HepG2 (cell line): ENCODE results near the gene MRPS2. TPM values are rescaled to one million over a fixed set of nuclear protein-coding genes. Genes with fewer than 3 reads are reported as not detected.

Experiments
- ATAC-seq: fragments of 200-7000 bp; cut with Tn5 transposase; 3 replicates; pipeline ENCODE4 v1.9.1; 2020; ENCODE audit warnings: mild to moderate bottlenecking, moderate library complexity
- BruUV-seq: library from RNA; stranded (reverse); fragments of 400-500 nt; replicated peaks from 2 replicates; lab custom pipeline; 2021; lab: Mats Ljungman, UMichigan
- CTCF ChIA-PET: fragments of 300-600 bp; formaldehyde crosslinking; extraction: SDS; loops from one replicate; lab custom pipeline; 2021; ENCODE audit warnings: low total read pairs, inconsistent platforms, low intra/inter-chr PET ratio; lab: Yijun Ruan, JAX
- POLR2A ChIA-PET: fragments of 350-600 bp; sonication (Branson Sonifier 250); formaldehyde crosslinking; loops from one replicate; lab custom pipeline; 2020; ENCODE audit warnings: antibody characterized with exemption, inconsistent platforms; lab: Yijun Ruan, JAX
- DNase-seq: peaks from one replicate; pipeline ENCODE4 v3.0.0-alpha.2; 2015; ENCODE audit warnings: low spot score
- FAIRE-seq: peaks from 3 replicates; lab custom pipeline; 2011; peaks lifted over from hg19 to GRCh38; lab: Jason Lieb, UNC
- H2AFZ ChIP-seq: one replicate; pipeline ENCODE4 v1.6.1; 2011; ENCODE audit warnings: low read length, inconsistent platforms
- H3K27ac ChIP-seq: fragments of 300-600 bp; 3 replicates; pipeline ENCODE4 v1.8.0; 2011; ENCODE audit warnings: mixed run types, mild to moderate bottlenecking, mixed read lengths, low read length, inconsistent platforms; ENCODE audit not compliant: insufficient read depth; ENCODE audit errors: extremely low read length
- H3K27me3 ChIP-seq, 2 experiments: fragments of 200-600 bp in 1 of 2; 2 replicates in 1 of 2; 3 replicates in 1 of 2; pipeline versions ENCODE4 v1.6.0 to v1.8.0; 2011; ENCODE audit warnings: low read length in 2 of 2, mild to moderate bottlenecking in 2 of 2, moderate library complexity in 2 of 2, inconsistent platforms in 1 of 2; ENCODE audit not compliant: insufficient read depth in 2 of 2, control insufficient read depth in 1 of 2
- H3K36me3 ChIP-seq, 2 experiments: fragments of 200-600 bp in 1 of 2; replicated peaks in 1 of 2; 2 replicates in 1 of 2; 3 replicates in 1 of 2; pipeline versions ENCODE4 v1.5.1 to v1.8.0; 2011; ENCODE audit warnings: low read length in 2 of 2, inconsistent platforms in 1 of 2; ENCODE audit not compliant: insufficient read depth in 2 of 2, control insufficient read depth in 1 of 2
- H3K4me1 ChIP-seq: 2 replicates; pipeline ENCODE4 v1.5.1; 2012; ENCODE audit warnings: low read length, inconsistent platforms; ENCODE audit not compliant: insufficient read depth
- H3K4me2 ChIP-seq: 2 replicates; pipeline ENCODE4 v1.6.0; 2011; ENCODE audit warnings: low read depth, low read length, inconsistent platforms
- H3K4me3 ChIP-seq, 3 experiments: fragments of 200-600 bp in 1 of 3; sonication (generic), shearing (Covaris generic) in 1 of 3; replicated peaks in 1 of 3; 2 replicates each; pipeline ENCODE4 v1.5.1; 2011 to 2016; ENCODE audit warnings: low read length in 3 of 3, inconsistent platforms in 2 of 3, low read depth in 2 of 3, mild to moderate bottlenecking in 2 of 3, control low read depth in 1 of 3, mixed read lengths in 1 of 3; ENCODE audit not compliant: insufficient read depth in 1 of 3
- H3K79me2 ChIP-seq: one replicate; pipeline ENCODE4 v1.6.1; 2011; ENCODE audit warnings: low read length, inconsistent platforms; ENCODE audit not compliant: insufficient read depth
- H3K9ac ChIP-seq: 2 replicates; pipeline ENCODE4 v1.6.0; 2011; ENCODE audit warnings: mild to moderate bottlenecking, low read depth, low read length, inconsistent platforms; ENCODE audit not compliant: insufficient read depth
- H3K9me3 ChIP-seq: 2 replicates; pipeline ENCODE4 v1.5.1; 2012; ENCODE audit warnings: mild to moderate bottlenecking, low read length
- H4K20me1 ChIP-seq: 2 replicates; pipeline ENCODE4 v1.6.0; 2011; ENCODE audit warnings: inconsistent platforms, mild to moderate bottlenecking, low read length, moderate library complexity; ENCODE audit not compliant: insufficient read depth
- CSRNP1 ChIP-seq: sonication (generic); formaldehyde crosslinking; IDR thresholded peaks from 2 replicates; pipeline ENCODE4 v1.8.1; 2023; ENCODE audit warnings: mild to moderate bottlenecking, missing genetic modification reagents
- HOXA7 ChIP-seq: sonication (generic); formaldehyde crosslinking; IDR thresholded peaks from 2 replicates; pipeline ENCODE4 v1.8.1; 2022; ENCODE audit warnings: mild to moderate bottlenecking, missing genetic modification reagents, moderate library complexity
- NONO ChIP-seq, 2 experiments: fragments of 450-650 bp in 1 of 2; sonication (generic) in 1 of 2; formaldehyde crosslinking in 1 of 2; IDR thresholded peaks in 1 of 2; conservative IDR thresholded peaks in 1 of 2; 2 replicates each; pipeline versions ENCODE4 v1.6.1 to v1.8.0; 2017 to 2022; ENCODE audit warnings: mild to moderate bottlenecking in 1 of 2, missing genetic modification reagents in 1 of 2, moderate library complexity in 1 of 2
- RBFOX2 ChIP-seq: fragments of 200-400 bp; formaldehyde crosslinking; IDR thresholded peaks from 2 replicates; pipeline ENCODE4 v1.6.1; 2017; ENCODE audit warnings: low read depth, mild to moderate bottlenecking, low read length
- SAP130 ChIP-seq: IDR thresholded peaks from 2 replicates; pipeline ENCODE4 v1.6.1; 2016; ENCODE audit warnings: low read depth
- YEATS2 ChIP-seq: sonication (generic); formaldehyde crosslinking; IDR thresholded peaks from 2 replicates; pipeline ENCODE4 v1.4.0; 2020; ENCODE audit warnings: missing genetic modification reagents, borderline replicate concordance
- ZNF225 ChIP-seq: sonication (generic); formaldehyde crosslinking; IDR thresholded peaks from 2 replicates; pipeline ENCODE4 v1.4.0; 2020; ENCODE audit warnings: mild to moderate bottlenecking, missing genetic modification reagents
- WGBS: methylation state at CpG from one replicate; pipeline ENCODE4 v1.1.6; 2017; ENCODE audit warnings: low lambda C conversion rate; 5-methylcytosine and 5-hydroxymethylcytosine counted together
- in situ Hi-C: cut with HindIII; loops from 2 replicates; pipeline ENCODE4 v1.10.0; 2017; ENCODE audit warnings: low pct_unique_long_range_greater_than_20kb; ENCODE audit not compliant: extremely low pct_ligation_motif_present
- intact Hi-C: fragments of 100-400 bp; cut with micrococcal nuclease; formaldehyde crosslinking; loops from one replicate; pipeline ENCODE4 v1.10.0; 2022; ENCODE audit not compliant: unreplicated experiment
- polyA plus RNA-seq, 8 experiments: library from polyadenylated mRNA; depleted of rRNA in 3 of 8; stranded (reverse) in 7 of 8; unstranded in 1 of 8; fragments of >200 nt; fragmentation: Illumina TruSeq in 4 of 8; extraction: Trizol in 4 of 8; gene quantifications; 2 replicates each; pipeline versions ENCODE4 v1.2.1 to v1.2.3, GENCODE V29; 2011 to 2016; ENCODE audit warnings: low read depth in 4 of 8, missing spikeins in 1 of 8, mixed read lengths in 1 of 8; ENCODE audit not compliant: insufficient read depth in 1 of 8
- total RNA-seq, 5 experiments: library from RNA; depleted of rRNA; stranded (reverse); fragments of >200 nt; fragmentation: Illumina TruSeq; extraction: Trizol; gene quantifications; 2 replicates each; pipeline ENCODE4 v1.2.3, GENCODE V29; 2016; ENCODE audit warnings: low read depth in 1 of 5
- TF ChIP-seq, protein P1 (sequence below): sonication (generic); formaldehyde crosslinking; IDR thresholded peaks from 2 replicates; pipeline ENCODE4 v1.5.0; 2020; ENCODE audit warnings: missing genetic modification reagents
- TF ChIP-seq, protein P2 (sequence below): sonication (generic); formaldehyde crosslinking; IDR thresholded peaks from 2 replicates; pipeline ENCODE4 v1.8.1; 2023; ENCODE audit warnings: mild to moderate bottlenecking, inconsistent platforms, moderate library complexity, missing genetic modification reagents, borderline replicate concordance
- TF ChIP-seq, protein P3 (sequence below): sonication (generic); formaldehyde crosslinking; IDR thresholded peaks from 2 replicates; pipeline ENCODE4 v1.5.0; 2020; ENCODE audit warnings: mild to moderate bottlenecking, missing genetic modification reagents, borderline replicate concordance

Gene MRPS2
- total and polyA plus RNA-seq, 2 of the 13 experiments (the other 11 are each of a cell fraction or from before 2014, with no cell fraction given), result 44.4 to 86.7 TPM

- no peak for TF ChIP-seq ZNF225 (CRISPR knock-in tag)
- no peak for TF ChIP-seq HOXA7
- TF ChIP-seq RBFOX2, result no peak
Measured at GRCh38 chr9:135461936-135462335, 38.5 kb upstream of the MRPS2 start (continued).

GRCh38 chr9:135463140-135463539 lies 37.3 kb upstream of the MRPS2 start:
- WGBS, result 51% methylated on average over 2 of the region's 3 CpGs
- Histone ChIP-seq H2AFZ (no peak overlapping the region), H3K27ac (no peak overlapping the region), H3K9ac (no peak overlapping the region), H3K4me2 (no peak overlapping the region), H3K27me3 (no peaks in the 10 kb centered on the region; a peak in 1 of 5 replicates), H3K4me3 (no peak overlapping the region), H3K36me3 (no peaks in the 10 kb centered on the region), H4K20me1 (no peaks in the 10 kb centered on the region), H3K9me3 (no peaks in the 10 kb centered on the region), H3K4me1 (no peaks in the 10 kb centered on the region), H3K79me2 (no peaks in the 10 kb centered on the region)
- intact Hi-C loops, result no loop called here
- in situ Hi-C loops, result no loop called here
- FAIRE-seq (no peak), ATAC-seq (no peak), DNase-seq (no peak)
- BruUV-seq, result no TSS peak
- ChIA-PET POLR2A (no interaction called here), CTCF (no interaction called here)
- TF ChIP-seq YEATS2 (CRISPR knock-in tag) (no peak), SAP130 (CRISPR knock-in tag) (no peak), CSRNP1 (no peak), NONO (IDR thresholded peaks at IDR 0.05) (no peak), NONO (CRISPR knock-in tag; conservative IDR thresholded peaks at IDR 0.05) (no peak)
- TF ChIP-seq, protein P1, sequence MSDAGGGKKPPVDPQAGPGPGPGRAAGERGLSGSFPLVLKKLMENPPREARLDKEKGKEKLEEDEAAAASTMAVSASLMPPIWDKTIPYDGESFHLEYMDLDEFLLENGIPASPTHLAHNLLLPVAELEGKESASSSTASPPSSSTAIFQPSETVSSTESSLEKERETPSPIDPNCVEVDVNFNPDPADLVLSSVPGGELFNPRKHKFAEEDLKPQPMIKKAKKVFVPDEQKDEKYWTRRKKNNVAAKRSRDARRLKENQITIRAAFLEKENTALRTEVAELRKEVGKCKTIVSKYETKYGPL, result no peak
- TF ChIP-seq, protein P2, sequence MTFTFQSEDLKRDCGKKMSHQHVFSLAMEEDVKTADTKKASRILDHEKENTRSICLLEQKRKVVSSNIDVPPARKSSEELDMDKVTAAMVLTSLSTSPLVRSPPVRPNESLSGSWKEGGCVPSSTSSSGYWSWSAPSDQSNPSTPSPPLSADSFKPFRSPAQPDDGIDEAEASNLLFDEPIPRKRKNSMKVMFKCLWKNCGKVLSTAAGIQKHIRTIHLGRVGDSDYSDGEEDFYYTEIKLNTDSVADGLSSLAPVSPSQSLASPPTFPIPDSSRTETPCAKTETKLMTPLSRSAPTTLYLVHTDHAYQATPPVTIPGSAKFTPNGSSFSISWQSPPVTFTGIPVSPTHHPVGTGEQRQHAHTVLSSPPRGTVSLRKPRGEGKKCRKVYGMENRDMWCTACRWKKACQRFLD (CRISPR knock-in tag), result no peak
- TF ChIP-seq, protein P3, sequence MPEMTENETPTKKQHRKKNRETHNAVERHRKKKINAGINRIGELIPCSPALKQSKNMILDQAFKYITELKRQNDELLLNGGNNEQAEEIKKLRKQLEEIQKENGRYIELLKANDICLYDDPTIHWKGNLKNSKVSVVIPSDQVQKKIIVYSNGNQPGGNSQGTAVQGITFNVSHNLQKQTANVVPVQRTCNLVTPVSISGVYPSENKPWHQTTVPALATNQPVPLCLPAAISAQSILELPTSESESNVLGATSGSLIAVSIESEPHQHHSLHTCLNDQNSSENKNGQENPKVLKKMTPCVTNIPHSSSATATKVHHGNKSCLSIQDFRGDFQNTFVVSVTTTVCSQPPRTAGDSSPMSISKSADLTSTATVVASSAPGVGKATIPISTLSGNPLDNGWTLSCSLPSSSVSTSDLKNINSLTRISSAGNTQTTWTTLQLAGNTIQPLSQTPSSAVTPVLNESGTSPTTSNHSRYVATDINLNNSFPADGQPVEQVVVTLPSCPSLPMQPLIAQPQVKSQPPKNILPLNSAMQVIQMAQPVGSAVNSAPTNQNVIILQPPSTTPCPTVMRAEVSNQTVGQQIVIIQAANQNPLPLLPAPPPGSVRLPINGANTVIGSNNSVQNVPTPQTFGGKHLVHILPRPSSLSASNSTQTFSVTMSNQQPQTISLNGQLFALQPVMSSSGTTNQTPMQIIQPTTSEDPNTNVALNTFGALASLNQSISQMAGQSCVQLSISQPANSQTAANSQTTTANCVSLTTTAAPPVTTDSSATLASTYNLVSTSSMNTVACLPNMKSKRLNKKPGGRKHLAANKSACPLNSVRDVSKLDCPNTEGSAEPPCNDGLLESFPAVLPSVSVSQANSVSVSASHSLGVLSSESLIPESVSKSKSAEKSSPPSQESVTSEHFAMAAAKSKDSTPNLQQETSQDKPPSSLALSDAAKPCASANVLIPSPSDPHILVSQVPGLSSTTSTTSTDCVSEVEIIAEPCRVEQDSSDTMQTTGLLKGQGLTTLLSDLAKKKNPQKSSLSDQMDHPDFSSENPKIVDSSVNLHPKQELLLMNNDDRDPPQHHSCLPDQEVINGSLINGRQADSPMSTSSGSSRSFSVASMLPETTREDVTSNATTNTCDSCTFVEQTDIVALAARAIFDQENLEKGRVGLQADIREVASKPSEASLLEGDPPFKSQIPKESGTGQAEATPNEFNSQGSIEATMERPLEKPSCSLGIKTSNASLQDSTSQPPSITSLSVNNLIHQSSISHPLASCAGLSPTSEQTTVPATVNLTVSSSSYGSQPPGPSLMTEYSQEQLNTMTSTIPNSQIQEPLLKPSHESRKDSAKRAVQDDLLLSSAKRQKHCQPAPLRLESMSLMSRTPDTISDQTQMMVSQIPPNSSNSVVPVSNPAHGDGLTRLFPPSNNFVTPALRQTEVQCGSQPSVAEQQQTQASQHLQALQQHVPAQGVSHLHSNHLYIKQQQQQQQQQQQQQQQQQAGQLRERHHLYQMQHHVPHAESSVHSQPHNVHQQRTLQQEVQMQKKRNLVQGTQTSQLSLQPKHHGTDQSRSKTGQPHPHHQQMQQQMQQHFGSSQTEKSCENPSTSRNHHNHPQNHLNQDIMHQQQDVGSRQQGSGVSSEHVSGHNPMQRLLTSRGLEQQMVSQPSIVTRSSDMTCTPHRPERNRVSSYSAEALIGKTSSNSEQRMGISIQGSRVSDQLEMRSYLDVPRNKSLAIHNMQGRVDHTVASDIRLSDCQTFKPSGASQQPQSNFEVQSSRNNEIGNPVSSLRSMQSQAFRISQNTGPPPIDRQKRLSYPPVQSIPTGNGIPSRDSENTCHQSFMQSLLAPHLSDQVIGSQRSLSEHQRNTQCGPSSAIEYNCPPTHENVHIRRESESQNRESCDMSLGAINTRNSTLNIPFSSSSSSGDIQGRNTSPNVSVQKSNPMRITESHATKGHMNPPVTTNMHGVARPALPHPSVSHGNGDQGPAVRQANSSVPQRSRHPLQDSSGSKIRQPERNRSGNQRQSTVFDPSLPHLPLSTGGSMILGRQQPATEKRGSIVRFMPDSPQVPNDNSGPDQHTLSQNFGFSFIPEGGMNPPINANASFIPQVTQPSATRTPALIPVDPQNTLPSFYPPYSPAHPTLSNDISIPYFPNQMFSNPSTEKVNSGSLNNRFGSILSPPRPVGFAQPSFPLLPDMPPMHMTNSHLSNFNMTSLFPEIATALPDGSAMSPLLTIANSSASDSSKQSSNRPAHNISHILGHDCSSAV (CRISPR knock-in tag), result no peak
